Measurements from ENCODE around the gene DGCR6L. TPM values are rescaled to one million over a fixed set of nuclear protein-coding genes. Genes with fewer than 3 reads are reported as not detected.
"Not testable (repeated sequence)": the region's sequence is repeated elsewhere in the genome, so short reads cannot be mapped to it uniquely, and the experiment has no call there.

The DGCR6L gene
- total RNA-seq (ENCODE audit: unreplicated experiment) = 24.1 TPM
- long read RNA-seq, transcript DGCR6L-201 (5 exons, 1,154 nt) = major isoform, 22 of 30 reads
- long read RNA-seq, partial matches to known transcripts = 5 of 30 reads
- long read RNA-seq, other reads (novel, unspliced or antisense) = 1 of 30 reads

DNA sequence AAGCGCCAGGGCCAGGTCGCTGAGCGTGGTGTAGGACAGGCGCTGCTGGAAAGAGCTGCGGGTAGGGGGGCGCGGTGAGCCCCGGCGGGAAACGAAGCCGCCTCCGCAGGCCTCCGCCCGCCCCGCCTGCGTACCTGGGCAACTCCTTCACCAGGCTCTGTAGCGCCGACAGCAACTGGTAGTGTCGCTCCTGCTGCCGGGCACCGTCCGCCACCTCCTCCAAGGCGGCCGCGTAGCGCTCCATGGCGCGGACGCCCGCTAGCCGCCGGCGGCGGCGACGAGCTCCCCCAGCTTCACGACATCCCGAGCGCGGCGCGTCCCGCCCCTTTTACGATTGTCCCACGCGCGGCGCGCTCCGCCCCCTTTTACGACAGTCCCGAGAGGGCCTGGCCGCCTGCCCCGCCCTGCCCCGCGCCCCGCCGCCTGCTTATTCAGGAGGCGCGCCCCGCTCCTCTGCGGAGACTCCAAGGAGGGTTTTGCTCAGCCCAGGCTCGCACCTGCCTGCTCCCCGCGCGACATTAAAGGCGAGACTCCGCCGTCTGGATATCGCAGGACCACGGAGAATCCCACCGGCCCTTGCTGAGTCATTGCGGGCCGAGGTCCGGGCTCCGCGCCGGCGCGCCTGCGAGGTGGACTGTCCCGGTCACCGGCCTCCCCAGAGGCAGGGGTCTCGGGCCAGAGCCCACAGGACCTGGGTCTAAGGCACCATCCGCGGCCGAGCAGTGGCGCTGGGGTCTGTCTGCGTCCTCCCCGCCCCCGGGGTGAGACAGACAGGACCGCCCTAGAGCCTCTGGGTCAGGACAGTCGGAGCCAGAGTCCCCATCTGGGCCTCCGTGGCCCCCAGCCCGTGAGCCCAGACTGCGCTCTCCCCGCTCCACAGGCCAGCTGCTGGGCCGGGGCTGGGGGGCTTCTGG lies at the start of gene DGCR6L:
TSS of gene DGCR6L (minus strand) at position 316 of the 914 bp plus-strand sequence. CDS start at position 244, 72 bp downstream.
- Mint-ChIP-seq H3K9me3 (ENCODE audit: unreplicated experiment) (peaks cover 1% of the 10 kb centered on the region), H3K27me3 (ENCODE audit: unreplicated experiment) (peaks cover 9% of the 10 kb centered on the region), H3K27ac (ENCODE audit: unreplicated experiment) (peak within 1 kb of the TSS; percentile 86), H3K36me3 (ENCODE audit: unreplicated experiment) (no peaks in the 10 kb centered on the region), H3K4me1 (ENCODE audit: low read depth, unreplicated experiment) (peaks cover 9% of the 10 kb centered on the region), H3K4me3 (ENCODE audit: unreplicated experiment) (peak within 1 kb of the TSS; percentile 94)
- TF ChIP-seq, protein P1, sequence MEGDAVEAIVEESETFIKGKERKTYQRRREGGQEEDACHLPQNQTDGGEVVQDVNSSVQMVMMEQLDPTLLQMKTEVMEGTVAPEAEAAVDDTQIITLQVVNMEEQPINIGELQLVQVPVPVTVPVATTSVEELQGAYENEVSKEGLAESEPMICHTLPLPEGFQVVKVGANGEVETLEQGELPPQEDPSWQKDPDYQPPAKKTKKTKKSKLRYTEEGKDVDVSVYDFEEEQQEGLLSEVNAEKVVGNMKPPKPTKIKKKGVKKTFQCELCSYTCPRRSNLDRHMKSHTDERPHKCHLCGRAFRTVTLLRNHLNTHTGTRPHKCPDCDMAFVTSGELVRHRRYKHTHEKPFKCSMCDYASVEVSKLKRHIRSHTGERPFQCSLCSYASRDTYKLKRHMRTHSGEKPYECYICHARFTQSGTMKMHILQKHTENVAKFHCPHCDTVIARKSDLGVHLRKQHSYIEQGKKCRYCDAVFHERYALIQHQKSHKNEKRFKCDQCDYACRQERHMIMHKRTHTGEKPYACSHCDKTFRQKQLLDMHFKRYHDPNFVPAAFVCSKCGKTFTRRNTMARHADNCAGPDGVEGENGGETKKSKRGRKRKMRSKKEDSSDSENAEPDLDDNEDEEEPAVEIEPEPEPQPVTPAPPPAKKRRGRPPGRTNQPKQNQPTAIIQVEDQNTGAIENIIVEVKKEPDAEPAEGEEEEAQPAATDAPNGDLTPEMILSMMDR (IDR thresholded peaks at IDR 0.05; ENCODE audit: partially characterized antibody, unreplicated experiment) = no peak
- peak; percentile 96 for DNase-seq

DNA sequence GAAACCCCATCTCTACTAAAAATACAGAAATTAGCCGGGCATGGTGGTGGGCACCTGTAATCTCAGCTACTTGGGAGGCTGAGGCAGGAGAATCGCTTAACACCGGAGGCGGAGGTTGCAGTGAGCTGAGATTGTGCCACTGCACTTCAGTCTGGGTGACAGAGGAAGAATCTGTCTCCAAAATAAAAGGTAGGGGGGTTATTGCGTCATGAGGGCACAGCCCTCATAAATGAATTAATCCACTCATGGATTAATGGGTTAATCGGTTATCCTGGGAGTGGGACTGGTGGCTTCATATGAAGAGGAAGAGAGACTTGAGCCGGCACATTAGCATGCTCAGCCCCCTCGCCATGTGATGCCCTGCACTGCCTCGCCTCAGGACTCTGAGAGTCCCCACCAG lies 49.0 kb upstream of the DGCR6L start:
- H3K9me3 Mint-ChIP-seq (ENCODE audit: unreplicated experiment); H3K27me3 Mint-ChIP-seq (ENCODE audit: unreplicated experiment); H3K27ac Mint-ChIP-seq (ENCODE audit: unreplicated experiment); DNase-seq; H3K4me3 Mint-ChIP-seq (ENCODE audit: unreplicated experiment); H3K4me1 Mint-ChIP-seq (ENCODE audit: low read depth, unreplicated experiment); H3K36me3 Mint-ChIP-seq (ENCODE audit: unreplicated experiment): not testable (repeated sequence)

DNA sequence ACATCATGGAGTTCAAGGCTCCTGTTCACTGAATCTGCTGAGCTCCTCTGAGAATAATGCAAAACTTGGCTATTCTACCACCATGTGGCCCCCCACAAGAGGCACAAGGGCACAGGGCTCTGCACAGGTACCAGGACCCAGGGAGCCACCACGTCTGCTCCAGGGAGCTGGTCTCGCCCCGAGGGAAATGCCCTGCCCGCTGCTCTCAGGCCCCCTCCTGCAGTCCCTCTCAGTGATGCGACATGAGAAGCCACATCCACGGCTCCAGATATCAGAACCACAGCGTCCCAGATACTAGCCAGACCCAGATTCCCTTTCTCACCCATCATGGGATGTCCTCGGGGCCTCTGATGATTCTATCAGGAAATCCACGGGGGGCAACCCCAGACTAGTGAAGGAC lies 47.0 kb upstream of the DGCR6L start:
- DNase-seq; H3K27ac Mint-ChIP-seq (ENCODE audit: unreplicated experiment); H3K4me3 Mint-ChIP-seq (ENCODE audit: unreplicated experiment); H3K36me3 Mint-ChIP-seq (ENCODE audit: unreplicated experiment); H3K4me1 Mint-ChIP-seq (ENCODE audit: low read depth, unreplicated experiment); H3K9me3 Mint-ChIP-seq (ENCODE audit: unreplicated experiment); H3K27me3 Mint-ChIP-seq (ENCODE audit: unreplicated experiment): not testable (repeated sequence)

DNA sequence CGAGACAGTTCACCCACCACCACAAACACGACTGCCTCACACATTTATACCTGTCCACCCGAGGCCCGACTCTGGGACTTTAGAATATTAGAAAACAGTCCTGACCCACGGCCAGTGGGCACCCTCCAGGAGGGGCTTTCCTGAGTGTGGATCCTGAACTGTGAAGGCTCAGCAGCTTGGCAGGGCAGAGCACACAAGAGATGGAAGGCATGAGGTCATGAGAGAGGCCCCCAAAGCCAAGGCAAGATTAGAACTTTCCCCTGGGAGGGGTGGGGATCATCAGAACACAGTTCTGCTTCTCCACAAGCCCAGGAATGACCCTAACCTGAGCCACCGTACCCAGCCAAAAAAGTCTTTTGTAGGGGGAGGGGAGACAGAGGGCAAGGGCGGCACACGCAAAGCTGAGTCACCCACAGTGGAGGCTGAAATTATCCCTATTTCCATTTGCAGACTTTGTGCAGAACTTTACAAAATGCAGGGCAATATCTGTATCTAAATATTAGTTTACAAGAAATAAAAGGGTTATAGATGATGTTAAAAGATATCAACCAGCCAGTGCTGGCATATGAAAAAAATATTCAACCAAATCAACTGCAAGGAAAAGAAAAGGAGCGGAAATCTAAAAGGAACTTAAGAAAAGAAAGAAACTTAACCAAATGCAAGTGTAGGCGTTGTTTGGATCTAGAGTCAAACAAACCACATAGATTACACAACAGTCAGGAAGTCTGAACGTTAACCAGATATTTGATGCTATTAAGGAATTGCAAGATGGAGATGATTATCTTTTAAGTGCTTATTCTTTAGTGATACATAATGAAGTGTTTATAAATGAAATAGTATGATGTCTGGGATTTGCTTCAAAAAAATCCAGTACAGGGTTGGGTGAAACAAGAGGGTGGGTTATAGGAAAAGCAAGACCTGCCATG lies 44.7 kb upstream of the DGCR6L start:
- H3K4me3 Mint-ChIP-seq (ENCODE audit: unreplicated experiment); H3K27me3 Mint-ChIP-seq (ENCODE audit: unreplicated experiment); H3K9me3 Mint-ChIP-seq (ENCODE audit: unreplicated experiment); H3K4me1 Mint-ChIP-seq (ENCODE audit: low read depth, unreplicated experiment); H3K36me3 Mint-ChIP-seq (ENCODE audit: unreplicated experiment); H3K27ac Mint-ChIP-seq (ENCODE audit: unreplicated experiment); DNase-seq: not testable (repeated sequence)

DNA sequence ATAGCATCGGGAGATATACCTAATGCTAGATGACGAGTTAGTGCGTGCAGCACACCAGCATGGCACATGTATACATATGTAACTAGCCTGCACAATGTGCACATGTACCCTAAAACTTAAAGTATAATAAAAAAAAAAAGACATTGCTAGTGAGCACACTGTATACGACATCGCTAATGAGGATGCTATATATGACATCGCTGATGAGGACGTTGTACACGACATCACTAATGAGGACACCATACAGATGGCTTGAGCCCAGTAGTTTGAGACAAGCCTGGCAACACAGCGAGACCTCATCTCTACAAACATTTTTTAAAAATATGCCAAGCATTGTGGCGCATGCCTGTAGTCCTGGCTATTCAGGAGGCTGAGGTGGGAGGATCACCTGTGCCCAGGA lies 42.5 kb upstream of the DGCR6L start:
- H3K27ac Mint-ChIP-seq (ENCODE audit: unreplicated experiment); H3K36me3 Mint-ChIP-seq (ENCODE audit: unreplicated experiment); H3K9me3 Mint-ChIP-seq (ENCODE audit: unreplicated experiment); H3K4me3 Mint-ChIP-seq (ENCODE audit: unreplicated experiment); H3K4me1 Mint-ChIP-seq (ENCODE audit: low read depth, unreplicated experiment); H3K27me3 Mint-ChIP-seq (ENCODE audit: unreplicated experiment); DNase-seq: not testable (repeated sequence)

DNA sequence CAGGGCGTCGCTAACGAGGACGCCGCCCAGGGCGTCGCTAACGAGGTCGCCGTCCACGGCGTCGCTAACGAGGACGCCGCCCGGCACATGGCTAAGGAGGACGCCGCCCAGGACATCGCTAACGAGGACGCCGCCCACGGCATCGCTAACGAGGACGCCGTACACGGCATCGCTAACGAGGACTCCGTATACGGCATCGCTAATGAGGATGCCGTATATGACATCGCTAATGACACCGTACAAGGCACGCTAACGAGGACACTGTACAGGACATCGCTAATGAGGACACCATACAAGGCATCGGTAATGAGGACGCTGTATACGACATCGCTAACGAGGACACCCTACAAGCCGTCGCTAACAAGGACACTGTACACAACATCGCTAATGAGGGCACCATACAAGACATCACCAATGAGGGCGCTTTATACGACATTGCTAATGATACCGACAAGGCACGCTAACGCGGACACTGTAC lies 41.9 kb upstream of the DGCR6L start:
- H3K27me3 Mint-ChIP-seq (ENCODE audit: unreplicated experiment); H3K36me3 Mint-ChIP-seq (ENCODE audit: unreplicated experiment); DNase-seq; H3K27ac Mint-ChIP-seq (ENCODE audit: unreplicated experiment); H3K9me3 Mint-ChIP-seq (ENCODE audit: unreplicated experiment); H3K4me3 Mint-ChIP-seq (ENCODE audit: unreplicated experiment); H3K4me1 Mint-ChIP-seq (ENCODE audit: low read depth, unreplicated experiment): not testable (repeated sequence)

DNA sequence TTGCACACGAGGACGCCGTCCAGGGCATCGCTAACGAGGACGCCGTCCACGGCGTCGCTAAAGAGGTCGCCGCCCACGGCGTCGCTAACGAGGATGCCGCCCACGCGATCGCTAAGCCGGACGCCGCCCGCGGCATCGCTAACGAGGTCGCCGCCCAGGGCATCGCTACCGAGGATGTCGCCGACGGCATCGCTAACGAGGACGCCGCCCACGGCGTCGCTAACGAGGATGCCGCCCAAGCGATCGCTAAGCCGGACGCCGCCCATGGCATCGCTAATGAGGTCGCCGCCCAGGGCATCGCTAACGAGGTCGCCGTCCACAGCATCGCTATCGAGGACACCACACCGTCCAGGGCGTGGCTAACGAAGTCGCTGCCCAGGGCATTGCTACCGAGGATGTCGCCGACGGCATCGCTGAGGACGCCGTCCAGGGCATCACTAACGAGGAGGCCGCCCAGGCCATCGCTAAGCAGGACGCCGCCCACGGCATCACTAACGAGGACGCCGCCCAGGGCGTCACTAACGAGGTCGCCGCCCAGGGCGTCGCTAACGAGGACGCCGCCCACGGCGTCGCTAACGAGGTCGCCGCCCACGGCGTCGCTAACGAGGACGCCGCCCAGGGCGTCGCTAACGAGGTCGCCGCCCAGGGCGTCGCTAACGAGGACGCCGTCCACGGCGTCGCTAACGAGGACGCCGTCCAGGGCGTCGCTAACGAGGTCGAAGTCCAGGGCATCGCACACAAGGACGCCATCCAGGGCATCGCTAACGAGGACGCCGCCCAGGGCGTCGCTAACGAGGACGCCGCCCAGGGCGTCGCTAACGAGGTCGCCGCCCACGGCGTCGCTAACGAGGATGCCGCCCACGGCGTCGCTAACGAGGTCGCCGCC lies 41.2 kb upstream of the DGCR6L start:
- H3K4me1 Mint-ChIP-seq (ENCODE audit: low read depth, unreplicated experiment); DNase-seq; H3K9me3 Mint-ChIP-seq (ENCODE audit: unreplicated experiment); H3K36me3 Mint-ChIP-seq (ENCODE audit: unreplicated experiment); H3K27ac Mint-ChIP-seq (ENCODE audit: unreplicated experiment); H3K4me3 Mint-ChIP-seq (ENCODE audit: unreplicated experiment); H3K27me3 Mint-ChIP-seq (ENCODE audit: unreplicated experiment): not testable (repeated sequence)

DNA sequence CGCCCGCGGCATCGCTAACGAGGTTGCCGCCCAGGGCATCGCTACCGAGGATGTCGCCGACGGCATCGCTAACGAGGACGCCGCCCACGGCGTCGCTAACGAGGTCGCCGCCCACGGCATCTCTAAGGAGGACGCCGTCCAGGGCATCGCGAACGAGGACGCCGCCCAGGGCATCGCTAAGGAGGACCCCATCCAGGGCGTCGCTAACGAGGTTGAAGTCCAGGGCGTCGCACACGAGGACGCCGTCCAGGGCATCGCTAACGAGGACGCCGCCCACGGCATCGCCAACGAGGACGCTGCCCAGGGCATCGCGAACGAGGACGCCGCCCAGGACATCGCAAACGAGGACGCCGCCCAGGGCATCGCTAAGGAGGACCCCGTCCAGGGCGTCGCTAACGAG lies 40.4 kb upstream of the DGCR6L start:
- H3K36me3 Mint-ChIP-seq (ENCODE audit: unreplicated experiment); H3K27ac Mint-ChIP-seq (ENCODE audit: unreplicated experiment); H3K9me3 Mint-ChIP-seq (ENCODE audit: unreplicated experiment); H3K4me1 Mint-ChIP-seq (ENCODE audit: low read depth, unreplicated experiment); H3K4me3 Mint-ChIP-seq (ENCODE audit: unreplicated experiment); DNase-seq; H3K27me3 Mint-ChIP-seq (ENCODE audit: unreplicated experiment): not testable (repeated sequence)

DNA sequence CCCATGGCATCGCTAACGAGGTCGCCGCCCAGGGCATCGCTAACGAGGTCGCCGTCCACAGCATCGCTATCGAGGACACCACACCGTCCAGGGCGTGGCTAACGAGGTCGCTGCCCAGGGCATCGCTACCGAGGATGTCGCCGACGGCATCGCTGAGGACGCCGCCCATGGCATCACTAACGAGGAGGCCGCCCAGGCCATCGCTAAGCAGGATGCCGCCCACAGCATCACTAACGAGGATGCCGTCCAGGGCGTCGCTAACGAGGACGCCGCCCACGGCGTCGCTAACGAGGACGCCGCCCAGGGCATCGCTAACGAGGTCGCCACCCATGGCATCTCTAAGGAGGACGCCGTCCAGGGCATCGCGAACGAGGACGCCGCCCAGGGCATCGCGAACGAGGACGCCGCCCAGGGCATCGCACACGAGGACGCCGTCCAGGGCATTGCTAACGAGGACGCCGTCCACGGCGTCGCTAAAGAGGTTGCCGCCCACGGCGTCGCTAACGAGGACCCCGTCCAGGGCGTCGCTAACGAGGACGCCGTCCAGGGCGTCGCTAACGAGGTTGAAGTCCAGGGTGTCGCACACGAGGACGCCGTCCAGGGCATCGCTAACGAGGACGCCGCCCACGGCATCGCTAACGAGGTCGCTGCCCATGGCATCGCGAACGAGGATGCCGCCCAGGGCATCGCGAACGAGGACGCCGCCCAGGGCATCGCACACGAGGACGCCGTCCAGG lies 38.8 kb upstream of the DGCR6L start:
- not testable (repeated sequence) for H3K36me3 Mint-ChIP-seq (ENCODE audit: unreplicated experiment); H3K27me3 Mint-ChIP-seq (ENCODE audit: unreplicated experiment); H3K4me3 Mint-ChIP-seq (ENCODE audit: unreplicated experiment); DNase-seq; H3K27ac Mint-ChIP-seq (ENCODE audit: unreplicated experiment); H3K9me3 Mint-ChIP-seq (ENCODE audit: unreplicated experiment); H3K4me1 Mint-ChIP-seq (ENCODE audit: low read depth, unreplicated experiment)
